GM19351 (cell line): ENCODE measurements around the gene ITGB1BP1.
"Not testable (repeated sequence)": the region's sequence is repeated elsewhere in the genome, so short reads cannot be mapped to it uniquely, and the experiment has no call there.

Experiments
- ATAC-seq: cut with Tn5 transposase; IDR thresholded peaks from one replicate; pipeline ENCODE4 v1.9.1; 2021; ENCODE audit warnings: mild to moderate bottlenecking, moderate library complexity; ENCODE audit not compliant: unreplicated experiment

The ITGB1BP1 gene

DNA sequence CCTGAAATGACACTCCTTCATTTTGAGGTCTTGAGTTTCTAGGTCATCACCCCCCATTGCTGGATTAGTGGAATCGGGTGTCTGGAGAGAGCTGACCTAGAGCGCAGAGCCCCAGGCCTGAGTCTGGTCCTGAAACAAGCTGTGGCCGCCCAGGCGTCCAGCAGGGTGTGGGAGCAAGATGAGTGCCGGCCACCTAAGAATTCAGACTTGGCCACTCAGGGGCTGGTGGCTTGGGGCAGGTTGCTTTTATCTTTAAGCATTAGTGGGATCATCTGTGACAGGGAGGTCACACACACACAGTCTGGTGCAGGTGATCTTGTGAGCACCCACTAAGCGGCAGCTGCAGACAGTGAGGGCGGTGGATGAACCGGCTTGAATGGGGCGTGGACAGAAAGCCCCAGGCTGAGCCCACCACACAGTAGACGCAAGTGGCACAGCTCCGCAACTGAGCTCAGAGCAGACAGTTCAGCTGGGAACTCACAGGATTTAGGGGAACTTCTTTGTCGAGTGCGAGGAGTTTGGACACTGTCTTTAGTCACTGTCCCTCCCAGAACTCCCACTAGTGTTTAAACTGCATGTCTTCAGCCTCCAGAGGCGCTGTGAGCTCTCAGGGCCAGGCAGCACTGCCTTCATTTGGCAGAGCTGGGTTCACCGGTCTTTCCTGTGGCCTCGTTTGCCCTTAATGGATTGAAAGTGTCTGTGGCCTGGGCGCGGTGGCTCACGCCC is 21.5 kb downstream of the ITGB1BP1 start:
- no peak for ATAC-seq

DNA sequence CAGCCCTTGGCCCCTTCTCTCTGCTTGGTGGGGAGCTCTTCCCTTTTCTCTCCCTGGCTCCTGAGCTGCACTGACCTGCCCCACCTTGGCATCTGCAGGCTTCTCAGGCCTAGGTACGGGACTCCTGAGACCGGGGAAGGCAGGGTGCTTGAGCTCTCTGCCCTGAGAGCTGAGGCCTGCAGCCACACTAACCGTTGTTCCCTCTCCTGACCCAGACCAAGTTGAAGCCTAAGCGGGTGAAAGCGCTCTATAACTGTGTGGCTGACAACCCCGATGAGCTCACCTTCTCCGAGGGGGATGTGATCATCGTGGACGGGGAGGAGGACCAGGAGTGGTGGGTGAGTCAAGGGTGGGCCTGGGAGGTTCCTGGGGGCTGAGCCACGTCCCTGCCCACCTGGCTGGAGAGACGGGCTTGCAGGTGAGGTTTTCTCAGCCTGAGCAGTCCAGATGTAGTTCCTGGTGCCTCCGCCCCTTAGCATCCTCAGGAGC is 22.2 kb downstream of the ITGB1BP1 start:
- no peak for ATAC-seq

DNA sequence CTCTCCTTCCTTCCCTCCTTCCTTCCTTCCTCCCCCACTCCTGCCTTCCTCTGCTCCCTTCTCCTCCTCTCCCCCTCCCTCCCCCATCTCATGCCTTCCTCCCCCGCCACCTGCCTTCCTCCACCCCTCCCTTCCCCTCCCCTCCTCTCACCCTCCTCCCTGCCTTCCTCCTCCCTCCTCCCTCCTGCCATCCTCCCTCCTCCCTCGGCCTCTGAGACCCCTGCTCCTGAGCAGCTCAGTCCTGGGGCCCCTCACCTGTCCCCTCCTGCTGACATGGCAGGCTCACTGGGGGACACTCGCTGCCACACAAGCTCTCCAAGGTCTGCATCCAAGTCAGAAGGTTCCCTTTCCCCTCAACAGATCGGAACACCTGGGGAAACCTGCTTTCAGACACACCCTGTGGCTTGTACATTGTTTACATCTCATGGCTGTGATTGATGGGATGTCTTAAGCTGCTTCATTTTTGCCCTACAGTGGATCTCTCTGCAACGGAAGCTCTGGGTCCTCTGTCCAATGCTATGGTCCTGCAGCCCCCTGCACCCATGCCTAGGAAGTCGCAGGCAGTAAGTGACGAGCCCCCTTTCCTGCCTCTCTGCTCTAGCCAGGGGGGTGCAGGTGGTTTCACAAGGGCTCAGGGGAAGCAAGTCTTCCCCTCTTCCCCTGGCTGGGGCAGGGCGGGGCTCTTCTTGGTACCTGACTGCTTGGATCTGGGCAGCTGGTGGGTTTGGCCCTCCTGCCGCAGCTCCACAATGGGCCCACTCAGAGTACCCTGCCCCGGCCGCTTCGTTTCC is 22.9 kb downstream of the ITGB1BP1 start:
- no peak for ATAC-seq

DNA sequence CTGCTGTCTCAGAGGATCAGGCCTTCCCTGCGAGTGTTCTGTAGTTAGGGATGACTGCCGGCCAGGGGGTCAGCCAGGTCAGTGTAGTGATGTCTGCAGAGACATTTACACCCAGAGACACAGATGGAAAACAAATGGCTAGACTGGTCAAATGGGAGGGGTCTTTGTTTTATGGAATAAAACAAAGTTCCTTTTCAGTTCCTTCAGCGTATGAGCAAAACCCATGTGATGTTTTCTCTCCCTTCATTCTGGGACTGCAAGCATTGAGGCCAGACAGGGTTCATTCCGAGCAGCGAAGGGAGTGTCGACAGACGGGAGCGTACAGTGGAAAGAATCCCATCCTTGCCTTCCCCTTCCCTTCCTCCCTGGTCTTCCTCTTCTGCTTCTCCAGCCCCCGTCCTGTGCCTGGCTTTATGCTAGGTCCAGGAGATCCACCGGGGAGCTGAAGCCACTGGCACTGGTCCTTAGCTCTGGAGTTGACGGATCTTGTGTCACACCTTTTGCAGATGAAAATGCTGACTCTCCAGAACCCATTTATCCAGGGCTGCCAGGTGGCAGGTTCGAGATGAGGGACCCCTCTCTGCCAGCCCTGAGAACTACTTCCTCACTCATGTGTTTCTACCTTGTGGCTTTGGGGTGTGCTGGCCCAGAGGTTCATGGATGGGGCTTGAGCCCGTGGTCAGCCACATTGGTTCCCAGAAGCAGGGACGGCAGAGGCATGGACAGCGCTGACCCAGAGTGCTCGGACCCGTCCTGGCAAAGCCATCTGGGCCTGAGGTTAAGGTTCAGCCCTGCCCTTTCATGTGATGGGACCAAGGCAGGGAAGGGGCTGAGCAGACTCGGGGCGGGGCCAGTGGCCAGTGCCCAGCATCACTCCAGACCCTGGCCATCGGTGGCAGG is 24.2 kb downstream of the ITGB1BP1 start:
- no peak for ATAC-seq

DNA sequence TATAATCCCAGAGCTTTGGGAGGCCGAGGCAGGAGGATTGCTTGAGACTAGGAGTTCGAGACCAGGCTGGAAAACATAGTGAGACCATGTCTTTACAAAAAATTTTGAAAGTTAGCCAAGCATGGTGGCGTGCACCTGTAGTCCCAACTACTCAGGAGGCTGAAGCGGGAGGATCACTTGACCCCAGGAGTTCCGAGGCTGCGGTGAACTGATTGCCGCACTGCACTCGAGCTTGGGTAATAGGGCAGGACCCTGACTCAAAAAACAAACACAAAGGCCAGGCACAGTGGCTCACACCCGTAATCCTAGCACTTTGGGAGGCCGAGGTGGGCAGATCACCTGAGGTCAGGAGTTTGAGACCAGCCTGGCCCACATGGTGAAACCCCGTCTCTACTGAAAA is 25.1 kb downstream of the ITGB1BP1 start:
- not testable (repeated sequence) for ATAC-seq

DNA sequence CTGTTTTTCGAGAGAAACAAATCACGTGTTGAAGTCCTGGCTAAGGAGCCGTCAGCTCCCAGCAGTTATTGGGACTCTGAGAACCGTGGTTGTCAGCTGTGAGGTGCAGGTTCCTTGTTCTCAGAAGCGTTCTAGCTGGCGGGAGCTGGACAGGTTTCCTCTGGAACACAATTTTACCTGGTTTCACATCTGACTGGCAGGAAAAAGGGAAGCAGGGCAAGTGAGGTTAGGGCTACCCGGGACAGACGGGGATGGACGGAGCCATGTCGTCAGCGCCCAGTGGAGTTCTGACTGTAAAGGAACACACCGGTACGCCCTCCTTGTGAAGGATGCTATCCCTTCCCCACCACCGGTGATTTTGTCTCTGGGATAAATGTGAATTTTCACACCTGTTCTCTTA is 26.1 kb downstream of the ITGB1BP1 start:
- no peak for ATAC-seq

DNA sequence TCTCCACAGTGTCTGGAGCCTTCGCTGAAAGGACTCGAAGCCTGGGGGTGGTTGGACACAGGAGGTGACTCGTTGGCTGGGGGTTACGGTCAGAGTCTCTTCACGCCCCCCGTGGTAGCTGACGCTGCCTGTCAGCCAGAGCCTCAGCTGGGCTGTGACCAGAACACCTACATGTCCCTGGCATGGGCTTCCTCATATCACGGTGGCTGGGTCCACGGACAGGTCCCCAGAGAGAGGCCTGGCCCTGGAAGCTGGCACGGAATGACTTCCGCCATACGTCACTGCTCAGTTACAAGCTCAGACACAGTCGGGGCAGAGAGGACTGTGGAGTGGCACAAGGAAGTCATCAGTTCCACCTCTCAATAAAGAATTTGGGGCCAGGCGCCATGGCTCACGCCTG is 28.5 kb downstream of the ITGB1BP1 start:
- ATAC-seq: no peak

DNA sequence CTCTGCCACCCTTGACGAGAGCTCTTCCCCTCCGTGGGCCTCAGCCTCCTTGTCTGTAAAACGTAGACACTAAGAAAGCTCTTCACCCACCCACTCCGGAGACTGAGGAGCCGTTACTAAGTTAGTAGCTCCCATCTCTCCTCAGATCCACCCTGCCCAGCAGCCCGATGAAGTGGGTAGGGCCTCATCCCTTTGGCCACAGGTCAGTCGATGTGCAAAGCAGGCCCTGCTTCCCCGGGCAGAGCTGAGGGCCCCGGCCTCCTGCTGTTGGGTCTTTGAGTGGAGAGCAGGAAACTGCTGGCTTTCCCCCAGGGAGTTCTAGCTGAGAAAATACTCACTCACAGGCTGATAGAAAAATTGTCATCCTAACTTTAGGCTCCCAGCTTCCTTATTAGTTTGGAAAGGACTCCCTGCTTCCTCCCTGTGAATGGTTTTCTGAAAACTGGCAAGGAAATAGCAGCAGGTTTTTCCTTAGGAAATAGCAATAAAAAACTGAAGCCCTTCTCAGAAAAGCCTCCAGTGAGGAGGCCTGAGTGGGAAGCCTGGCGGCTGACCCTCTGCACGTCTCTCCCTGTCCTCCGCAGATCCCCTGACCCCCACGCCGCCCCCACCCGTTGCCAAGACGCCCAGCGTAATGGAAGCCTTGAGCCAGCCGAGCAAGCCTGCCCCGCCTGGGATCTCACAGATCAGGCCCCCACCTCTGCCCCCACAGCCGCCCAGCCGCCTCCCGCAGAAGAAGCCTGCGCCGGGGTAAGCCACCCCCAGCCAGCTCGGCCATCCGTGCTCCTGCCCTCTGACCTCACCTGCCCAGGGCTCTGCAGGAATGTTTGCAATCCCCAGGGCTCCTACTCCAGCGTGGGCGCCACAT is 30.2 kb downstream of the ITGB1BP1 start:
- no peak for ATAC-seq

DNA sequence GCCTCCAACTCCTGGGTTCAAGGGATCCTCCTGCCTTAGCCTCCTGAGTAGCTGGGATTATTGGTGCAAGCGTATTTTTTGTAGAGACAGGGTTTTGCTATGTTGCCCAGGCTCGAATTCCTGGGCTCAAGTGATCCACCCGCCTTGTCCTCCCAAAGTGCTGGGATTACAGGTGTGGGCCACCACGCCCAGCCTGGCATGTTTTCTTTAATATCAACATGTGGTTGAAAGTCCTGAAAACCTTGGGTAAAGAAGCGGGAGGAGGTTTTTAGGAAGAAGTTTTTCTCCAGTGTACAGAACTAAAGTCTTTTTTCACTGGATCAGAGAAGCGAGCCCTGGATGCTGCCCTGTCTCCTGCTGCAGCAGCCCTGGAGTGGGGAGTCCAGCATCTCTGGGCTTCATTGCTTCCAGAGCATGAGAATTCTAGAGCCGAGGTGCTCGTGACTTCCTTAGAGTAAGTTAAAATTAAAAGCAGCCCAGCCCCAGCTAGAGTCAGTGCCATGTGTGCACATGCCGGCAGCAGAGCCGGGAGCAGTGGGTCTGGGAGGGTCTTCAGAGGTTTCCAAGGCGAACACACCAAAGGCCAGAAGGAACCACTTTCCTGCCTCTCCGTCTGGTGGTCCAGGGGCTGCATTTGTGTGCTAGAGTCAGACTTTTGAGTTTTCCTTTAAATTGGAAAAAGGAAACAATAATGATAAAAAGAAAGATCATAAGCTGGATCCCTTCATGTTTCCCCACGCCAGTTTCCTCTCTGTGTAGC is 31.2 kb downstream of the ITGB1BP1 start:
- no peak for ATAC-seq

DNA sequence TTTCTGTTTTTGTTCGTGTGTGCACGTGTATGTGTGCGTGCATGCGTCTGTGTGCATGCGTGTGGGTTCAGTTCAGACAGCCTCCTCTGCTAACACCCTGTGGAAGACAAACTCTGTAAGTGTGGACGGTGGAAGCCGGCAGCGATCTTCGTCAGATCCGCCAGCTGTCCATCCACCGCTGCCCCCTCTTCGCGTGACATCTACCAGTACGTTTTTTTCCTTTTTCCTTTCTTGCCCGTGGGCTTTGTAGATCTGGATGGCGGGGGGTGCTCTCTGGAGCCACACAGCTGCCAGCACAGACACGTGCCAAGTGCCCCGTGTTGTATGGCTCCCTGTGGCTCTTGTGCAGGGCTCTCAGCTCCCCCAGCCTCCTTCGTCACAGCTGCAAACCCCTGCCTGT is 32.3 kb downstream of the ITGB1BP1 start:
- ATAC-seq: no peak

DNA sequence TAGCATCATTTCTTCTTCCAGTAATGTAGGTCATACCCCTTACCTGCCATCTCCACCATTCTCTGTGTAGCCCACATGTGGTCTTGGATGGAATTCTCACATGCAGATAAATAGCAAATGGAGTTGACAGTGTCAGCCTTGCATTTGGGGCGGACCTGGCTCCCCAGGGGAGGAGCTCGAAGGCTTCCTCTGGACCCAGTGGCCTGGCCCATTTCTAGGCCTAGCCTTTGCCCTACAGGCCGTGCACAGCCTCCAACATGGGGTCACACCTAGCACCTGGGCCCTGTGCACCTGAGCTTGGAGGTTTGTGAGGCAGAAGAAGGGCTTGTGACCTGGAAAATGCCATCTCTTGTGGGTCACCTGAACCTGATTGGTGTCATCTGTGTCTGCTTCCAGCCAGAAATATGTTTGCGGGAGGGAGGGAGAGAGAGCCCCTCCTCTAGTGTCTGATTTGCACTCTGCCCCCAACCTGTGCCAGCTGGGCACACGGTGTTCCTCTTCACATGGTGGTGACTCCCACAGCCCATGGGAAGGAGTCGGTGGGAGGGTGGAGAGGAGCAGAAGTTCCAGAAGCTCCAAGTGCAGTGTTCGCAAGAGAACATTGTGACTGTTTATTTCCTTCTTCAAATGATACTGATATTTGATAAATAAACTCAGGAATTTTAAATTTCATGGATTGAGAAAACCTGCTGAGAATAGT is 33.0 kb downstream of the ITGB1BP1 start:
- no peak for ATAC-seq

DNA sequence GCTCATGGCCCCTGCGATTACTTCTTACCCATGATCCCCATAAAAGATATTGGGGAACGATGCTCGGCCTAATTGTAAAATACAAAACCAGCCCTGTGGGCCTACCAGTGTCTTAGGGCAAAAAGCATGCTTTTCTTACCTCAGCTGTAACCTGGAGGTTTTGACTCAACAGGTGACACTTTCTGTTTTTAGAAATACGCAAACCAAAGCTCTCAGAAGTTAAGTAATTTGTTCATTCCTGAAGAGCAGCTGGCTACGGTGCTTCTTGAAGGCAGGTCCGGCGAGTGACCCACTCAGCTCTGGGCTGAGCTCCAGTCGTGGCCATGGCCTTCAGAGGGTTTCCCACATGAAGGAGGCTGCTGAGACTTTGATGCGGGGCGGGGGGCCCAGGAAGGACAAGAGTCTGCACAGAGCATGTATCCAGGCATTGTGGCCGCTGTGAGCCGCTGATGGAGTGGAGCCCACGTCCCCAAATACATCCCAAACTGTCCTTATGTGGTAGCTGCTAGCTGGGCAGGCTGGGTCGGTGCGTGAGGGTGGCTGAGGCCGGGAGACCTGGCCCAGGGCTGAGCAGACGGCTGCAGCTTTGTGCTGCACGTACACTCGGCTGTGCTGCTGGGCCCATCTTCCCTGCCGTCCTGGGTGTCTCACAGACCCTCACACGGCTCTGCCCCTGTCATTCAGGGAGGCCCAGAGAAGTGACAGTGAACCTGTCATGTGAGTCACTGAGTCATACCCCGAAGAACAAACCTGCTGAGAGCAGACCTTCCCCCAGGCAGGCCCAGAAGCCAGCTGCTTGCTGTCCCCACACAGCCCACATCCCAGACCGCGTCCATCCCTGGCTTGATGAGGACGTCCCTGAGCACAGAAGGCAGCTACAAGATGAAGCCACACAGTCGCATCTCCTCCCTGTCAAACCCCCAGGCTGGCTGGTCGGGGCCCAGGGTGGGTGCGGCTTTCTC is 34.1 kb downstream of the ITGB1BP1 start:
- ATAC-seq: no peak

DNA sequence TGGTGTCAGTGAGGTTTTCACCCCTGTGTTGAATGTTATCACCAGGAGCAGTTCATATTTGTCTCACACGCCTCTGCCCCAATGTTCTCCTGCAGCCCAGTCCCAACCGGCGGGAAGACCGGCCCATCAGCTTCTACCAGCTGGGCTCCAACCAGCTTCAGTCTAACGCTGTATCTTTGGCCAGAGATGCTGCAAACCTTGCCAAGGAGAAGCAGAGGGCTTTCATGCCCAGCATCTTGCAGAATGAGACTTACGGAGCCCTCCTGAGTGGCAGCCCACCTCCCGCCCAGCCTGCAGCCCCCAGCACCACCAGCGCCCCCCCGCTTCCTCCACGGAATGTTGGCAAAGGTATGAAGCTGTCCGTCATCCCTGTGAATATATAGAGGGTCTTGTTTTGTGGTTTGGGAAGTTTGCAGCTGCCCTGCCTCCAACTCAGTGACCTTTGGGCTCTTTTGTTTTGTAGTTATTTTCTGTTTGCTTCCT is 35.1 kb downstream of the ITGB1BP1 start:
- no peak for ATAC-seq

DNA sequence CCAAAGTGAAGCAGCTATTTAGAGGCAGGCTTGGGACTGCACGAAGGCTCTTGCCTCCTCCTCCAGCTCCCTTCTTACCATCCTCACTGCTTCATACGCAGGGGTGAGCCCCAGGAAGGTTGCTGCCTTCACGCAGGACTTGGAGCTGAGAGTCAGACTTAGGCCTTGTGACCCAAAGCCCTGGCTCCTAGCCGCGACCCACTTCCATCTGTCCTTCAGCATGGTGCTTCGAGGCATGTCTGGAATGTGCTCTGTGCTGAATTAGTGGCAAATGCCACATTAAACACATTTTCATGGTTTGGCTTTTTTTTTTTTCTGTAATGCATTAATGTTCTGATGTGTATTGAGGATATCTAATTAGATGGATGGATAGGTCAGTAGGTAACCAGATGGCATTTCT is 37.5 kb downstream of the ITGB1BP1 start:
- no peak for ATAC-seq

DNA sequence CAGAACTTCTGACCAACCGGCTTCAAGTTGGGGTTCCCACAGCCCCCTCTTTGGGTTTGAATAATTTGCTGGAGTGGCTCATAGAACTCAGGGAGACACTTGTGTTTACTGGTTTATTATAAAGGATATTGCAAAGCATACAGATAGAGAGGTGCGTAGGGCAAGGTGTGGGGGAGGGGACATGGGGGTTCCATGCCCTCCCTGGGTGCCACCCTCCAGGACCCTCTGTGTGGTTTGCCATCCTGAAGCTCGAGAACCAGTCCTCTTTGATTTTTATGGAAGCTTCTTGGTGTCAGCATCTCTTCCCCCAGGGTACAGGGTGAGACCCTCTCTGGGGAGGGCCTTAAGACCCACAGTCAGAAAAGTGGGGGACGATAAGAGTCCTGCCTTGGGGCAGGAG is 38.8 kb downstream of the ITGB1BP1 start:
- ATAC-seq: no peak

DNA sequence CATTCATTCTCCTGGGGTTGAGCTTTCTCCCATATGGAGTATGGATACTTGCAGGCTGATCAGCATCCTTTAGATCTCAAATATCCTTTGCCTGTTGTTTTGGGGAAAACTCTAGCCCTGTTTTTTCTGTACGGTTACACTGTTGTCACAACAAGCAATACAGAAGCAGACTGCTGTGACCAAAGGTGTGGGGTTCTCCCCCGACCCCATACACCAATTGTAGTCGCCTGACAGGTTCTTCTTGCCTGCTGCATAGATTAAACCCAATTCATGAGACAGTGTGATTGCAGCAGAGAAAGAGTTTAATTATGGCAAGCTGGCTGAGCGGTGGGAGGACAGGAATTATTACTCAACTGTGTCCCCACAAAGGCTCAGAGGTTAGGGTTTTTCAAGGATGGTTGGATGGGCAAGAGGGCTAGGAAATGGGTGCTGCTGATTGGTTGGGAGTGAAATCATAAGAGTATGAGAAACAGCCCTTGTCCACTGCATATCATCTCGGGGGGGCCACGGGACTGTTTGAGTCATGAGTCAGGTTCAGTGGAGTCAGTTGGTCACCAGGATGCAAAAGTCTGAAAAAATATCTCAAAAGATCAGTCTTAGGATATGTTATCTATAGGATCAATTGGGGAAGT is 40.6 kb downstream of the ITGB1BP1 start:
- no peak for ATAC-seq
